ENCODE results near the gene COL17A1.

DNA sequence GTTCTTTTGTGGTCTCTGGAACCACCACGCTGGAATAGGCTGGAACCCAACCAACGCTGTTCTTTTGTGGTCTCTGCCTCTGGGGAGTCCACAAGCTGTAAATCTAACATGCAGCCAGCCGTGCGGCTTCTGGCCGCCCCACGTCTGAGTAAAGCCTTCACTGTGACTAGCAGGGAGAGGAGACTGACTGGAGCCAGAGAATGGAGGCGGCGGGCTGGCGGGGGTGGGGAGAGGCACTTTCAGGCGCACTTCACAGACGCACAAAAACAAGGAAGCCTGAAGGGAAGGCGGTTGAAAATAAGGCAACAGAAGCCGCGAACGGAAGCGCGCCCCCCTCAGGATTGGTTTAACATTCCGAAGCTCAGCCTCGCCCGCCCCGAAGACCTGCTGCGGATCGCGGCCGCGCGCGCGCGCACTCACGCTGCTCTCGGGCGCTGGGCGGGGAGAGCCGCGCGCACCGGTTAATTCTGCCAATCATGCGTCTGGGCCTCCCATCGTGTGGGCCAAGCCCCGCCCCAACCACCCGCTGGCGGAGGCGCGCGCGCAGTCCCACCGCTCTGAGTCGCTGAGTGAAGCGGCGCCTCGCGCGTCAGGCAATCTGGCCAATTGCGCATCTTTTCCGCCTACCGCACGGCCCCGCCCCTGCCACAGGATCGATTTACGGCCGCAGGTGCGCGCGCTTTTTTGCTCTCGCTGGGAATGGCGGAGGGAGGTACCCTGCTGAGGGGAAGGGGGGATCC, 36.0 kb upstream of the COL17A1 start, which contains the start of gene SFR1:
- TF ChIP-seq, protein P1, sequence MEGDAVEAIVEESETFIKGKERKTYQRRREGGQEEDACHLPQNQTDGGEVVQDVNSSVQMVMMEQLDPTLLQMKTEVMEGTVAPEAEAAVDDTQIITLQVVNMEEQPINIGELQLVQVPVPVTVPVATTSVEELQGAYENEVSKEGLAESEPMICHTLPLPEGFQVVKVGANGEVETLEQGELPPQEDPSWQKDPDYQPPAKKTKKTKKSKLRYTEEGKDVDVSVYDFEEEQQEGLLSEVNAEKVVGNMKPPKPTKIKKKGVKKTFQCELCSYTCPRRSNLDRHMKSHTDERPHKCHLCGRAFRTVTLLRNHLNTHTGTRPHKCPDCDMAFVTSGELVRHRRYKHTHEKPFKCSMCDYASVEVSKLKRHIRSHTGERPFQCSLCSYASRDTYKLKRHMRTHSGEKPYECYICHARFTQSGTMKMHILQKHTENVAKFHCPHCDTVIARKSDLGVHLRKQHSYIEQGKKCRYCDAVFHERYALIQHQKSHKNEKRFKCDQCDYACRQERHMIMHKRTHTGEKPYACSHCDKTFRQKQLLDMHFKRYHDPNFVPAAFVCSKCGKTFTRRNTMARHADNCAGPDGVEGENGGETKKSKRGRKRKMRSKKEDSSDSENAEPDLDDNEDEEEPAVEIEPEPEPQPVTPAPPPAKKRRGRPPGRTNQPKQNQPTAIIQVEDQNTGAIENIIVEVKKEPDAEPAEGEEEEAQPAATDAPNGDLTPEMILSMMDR (IDR thresholded peaks at IDR 0.05) = peak; percentile 87
- TF ChIP-seq ZFX (IDR thresholded peaks at IDR 0.05; ENCODE audit: borderline replicate concordance) = no peak
